Endothelial cell of coronary artery (primary cell): Measurements from ENCODE around the gene HABP4. TPM values are rescaled to one million over a fixed set of nuclear protein-coding genes. Genes with fewer than 3 reads are reported as not detected.

Experiments used
- total RNA-seq: library from RNA; depleted of rRNA; stranded (reverse); fragments of >200 nt; gene quantifications from 2 replicates; pipeline ENCODE4 v1.2.3, GENCODE V29; 2014

Gene HABP4, protein sequence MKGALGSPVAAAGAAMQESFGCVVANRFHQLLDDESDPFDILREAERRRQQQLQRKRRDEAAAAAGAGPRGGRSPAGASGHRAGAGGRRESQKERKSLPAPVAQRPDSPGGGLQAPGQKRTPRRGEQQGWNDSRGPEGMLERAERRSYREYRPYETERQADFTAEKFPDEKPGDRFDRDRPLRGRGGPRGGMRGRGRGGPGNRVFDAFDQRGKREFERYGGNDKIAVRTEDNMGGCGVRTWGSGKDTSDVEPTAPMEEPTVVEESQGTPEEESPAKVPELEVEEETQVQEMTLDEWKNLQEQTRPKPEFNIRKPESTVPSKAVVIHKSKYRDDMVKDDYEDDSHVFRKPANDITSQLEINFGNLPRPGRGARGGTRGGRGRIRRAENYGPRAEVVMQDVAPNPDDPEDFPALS
- total RNA-seq: 6.1 and 8.7 TPM in 2 replicates

DNA sequence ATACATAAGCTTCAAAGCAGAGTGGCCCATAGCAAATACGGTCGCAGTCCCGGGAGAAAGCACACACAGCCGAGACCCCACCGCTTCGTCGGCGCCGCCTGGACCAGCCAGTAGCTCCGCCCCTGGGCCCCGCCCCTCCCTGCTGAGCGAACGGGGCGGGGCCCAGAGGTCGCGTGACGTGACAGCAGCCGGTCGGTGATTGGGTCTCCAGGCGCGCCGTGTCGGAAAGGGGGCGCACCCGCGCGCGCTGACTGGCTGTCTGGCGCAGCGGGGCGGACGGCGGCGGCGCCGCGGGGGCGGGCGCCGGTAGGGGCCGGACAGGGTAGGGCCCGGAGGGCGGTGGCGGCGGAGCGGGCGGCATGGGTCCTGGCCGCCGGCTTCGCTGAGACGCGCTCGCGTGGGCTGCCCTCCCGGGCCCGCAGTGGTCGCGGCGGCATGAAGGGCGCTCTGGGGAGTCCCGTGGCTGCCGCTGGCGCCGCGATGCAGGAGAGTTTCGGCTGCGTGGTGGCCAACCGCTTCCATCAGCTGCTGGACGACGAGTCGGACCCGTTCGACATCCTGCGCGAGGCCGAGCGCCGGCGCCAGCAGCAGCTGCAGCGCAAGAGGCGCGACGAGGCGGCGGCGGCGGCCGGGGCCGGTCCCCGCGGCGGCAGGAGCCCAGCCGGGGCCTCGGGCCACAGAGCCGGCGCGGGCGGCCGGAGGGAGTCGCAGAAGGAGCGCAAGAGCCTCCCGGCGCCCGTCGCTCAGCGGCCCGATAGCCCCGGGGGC is at the start of gene HABP4:
HABP4 (plus strand) TSS at position 325 of the 768 bp plus-strand sequence; CDS start at position 436, 111 bp downstream.

DNA sequence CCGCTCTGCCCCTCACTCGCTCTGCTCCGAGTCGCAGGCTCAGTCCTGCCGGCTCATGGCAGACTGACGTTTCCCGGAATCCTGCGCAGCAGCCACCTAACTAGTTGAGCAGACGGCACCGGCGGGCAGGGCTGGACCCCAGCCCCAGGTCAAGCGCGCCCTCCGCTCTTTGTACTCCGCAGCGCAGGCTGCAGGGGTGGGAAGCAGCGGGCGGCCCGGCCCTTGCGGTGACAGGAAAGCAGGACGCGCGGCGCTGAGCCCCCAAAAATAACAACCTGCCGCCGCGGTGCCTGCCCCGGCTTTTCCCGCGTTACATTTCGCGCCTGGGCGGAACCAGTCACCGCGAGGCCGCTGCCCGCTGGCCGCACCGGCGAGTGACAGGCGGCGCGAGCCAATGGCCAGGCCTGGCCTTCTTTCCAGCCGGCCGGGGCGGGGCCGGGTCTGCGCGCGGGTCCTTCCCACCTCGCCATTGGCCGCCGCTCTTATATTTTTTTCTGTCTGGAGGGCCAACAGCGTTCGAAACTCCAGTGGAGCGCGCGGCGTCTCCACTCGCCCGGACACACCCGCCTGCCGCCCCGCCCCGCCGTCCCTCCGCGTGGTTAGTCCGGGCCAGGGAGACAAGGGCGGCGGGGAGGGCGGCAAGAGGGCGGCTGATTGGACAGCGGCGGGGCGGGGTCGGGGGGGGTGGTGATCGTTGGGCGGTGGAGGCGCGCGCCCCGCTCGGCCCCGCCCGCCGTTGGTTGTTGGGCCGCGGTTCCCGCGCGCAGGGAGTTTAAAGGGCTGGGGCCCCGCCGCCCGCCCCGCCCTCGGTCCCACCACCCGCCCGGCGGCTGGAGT is 31.7 kb upstream of the HABP4 start, which contains the start of gene ZNF367:
ZNF367 (minus strand) TSS at position 288 of the 837 bp plus-strand sequence. CDS start 338 bp downstream, outside the sequence.

Other genes with a start within 250 kb of the HABP4 start
- gene HSD17B3, start 148.0 kb upstream of the HABP4 start, total RNA-seq: not detected in 2 replicates
- 14.2 and 18.2 TPM in 2 replicates for gene SLC35D2, start 66.5 kb upstream of the HABP4 start, total RNA-seq
- gene ZNF367, start 31.8 kb upstream of the HABP4 start, total RNA-seq: 3.6 and 5.8 TPM in 2 replicates
- gene CDC14B, start 169.7 kb downstream of the HABP4 start, total RNA-seq: 1.1 and 5.2 TPM in 2 replicates
- gene PRXL2C, start 205.1 kb downstream of the HABP4 start, total RNA-seq: 13.4 and 15.3 TPM in 2 replicates